Hair follicular keratinocyte (primary cell): ENCODE results near the gene STYX. TPM values are rescaled to one million over a fixed set of nuclear protein-coding genes. Genes with fewer than 3 reads are reported as not detected.

Experiments used
- total RNA-seq: library from RNA; depleted of rRNA; stranded (reverse); fragments of >200 nt; gene quantifications from 2 replicates; pipeline ENCODE4 v1.2.3, GENCODE V29; 2015

The STYX gene, protein sequence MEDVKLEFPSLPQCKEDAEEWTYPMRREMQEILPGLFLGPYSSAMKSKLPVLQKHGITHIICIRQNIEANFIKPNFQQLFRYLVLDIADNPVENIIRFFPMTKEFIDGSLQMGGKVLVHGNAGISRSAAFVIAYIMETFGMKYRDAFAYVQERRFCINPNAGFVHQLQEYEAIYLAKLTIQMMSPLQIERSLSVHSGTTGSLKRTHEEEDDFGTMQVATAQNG
- total RNA-seq, result 12.5 and 12.9 TPM in 2 replicates

DNA sequence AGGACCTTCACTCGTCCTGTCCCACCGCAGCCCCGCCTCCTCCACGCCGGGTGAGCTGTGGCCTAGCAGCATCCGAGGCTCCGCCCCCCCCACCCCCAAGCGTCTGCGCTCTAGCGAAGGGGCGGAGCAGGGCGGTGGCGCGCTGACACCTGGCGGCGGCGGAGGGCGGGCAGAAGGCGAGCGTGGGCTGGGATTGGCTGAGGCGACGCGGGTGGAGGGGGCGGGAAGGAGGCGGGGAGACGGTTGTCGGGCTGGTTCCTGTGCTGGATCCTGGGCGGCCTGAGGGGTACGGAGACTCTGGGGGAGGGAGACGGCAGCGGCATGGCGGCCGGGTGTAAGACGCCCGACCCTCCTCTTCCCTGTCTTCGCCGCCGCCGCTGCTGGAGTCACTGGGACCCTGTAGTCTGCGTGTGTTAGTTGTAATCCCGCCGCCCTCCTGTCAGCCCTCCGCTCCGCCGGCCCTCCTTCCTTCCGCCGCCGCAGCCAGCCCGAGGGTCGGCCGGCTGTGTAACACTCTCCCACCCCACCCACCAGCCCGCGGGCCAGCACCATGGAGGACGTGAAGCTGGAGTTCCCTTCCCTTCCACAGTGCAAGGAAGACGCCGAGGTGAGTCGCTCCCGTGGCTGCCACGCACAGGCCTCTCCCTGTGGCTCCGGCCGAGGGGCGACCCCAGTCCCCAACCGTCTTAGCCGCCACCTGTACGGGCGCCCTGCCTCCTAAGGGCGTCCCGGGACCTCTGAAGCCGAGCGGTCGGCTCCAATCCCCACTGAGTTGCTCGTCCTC is at the start of gene STYX:
TSS of gene STYX (plus strand) at position 242 of the 784 bp plus-strand sequence. CDS start at position 551, 309 bp downstream.

GRCh38 chr14:52695481-52696091 is 34.4 kb upstream of the STYX start, which contains the start of gene ERO1A:
ERO1A (minus strand) TSS chr14:52695558; CDS start chr14:52695481, 77 bp downstream.

GRCh38 chr14:52706724-52707706 is 23.0 kb upstream of the STYX start, which contains the start of gene PSMC6:
PSMC6 (plus strand) TSS chr14:52707200; CDS start chr14:52707220, 20 bp downstream.

GRCh38 chr14:52791223-52792096 is 61.5 kb downstream of the STYX start, which contains the start of gene GNPNAT1:
GNPNAT1 (minus strand) TSS chr14:52791607; CDS start chr14:52784650, 6,957 bp downstream.

Other genes starting within 250 kb of the STYX start
- 2.2 and 2.7 TPM in 2 replicates for gene TXNDC16, start 177.7 kb upstream of the STYX start, total RNA-seq
- 0.08 TPM in 1 of 2 replicates, not detected in the other for gene GPR137C, start 177.3 kb upstream of the STYX start, total RNA-seq
- gene ERO1A, start 34.6 kb upstream of the STYX start, total RNA-seq, result 109 and 132 TPM in 2 replicates
- 67.5 and 90.9 TPM in 2 replicates for gene PSMC6, start 23.0 kb upstream of the STYX start, total RNA-seq
- gene GNPNAT1, start 61.4 kb downstream of the STYX start, total RNA-seq, result 20.5 and 32.7 TPM in 2 replicates
- gene FERMT2, start 220.9 kb downstream of the STYX start, total RNA-seq, result 17.3 and 20.8 TPM in 2 replicates